Colonic mucosa (tissue), 4 donors: ENCODE results near the gene PSKH1. TPM values are rescaled to one million over a fixed set of nuclear protein-coding genes. Genes with fewer than 3 reads are reported as not detected.

Experiments
- DNase-seq: peaks from one replicate; pipeline ENCODE4 v3.0.0-alpha.2; 2020
- H3K27ac ChIP-seq: fragments of 200-600 bp; one replicate; pipeline ENCODE4 v1.8.0; 2021
- H3K27me3 ChIP-seq: fragments of 200-600 bp; one replicate; pipeline ENCODE4 v1.8.0; 2021
- H3K36me3 ChIP-seq: fragments of 200-600 bp; one replicate; pipeline ENCODE4 v1.8.0; 2021
- H3K4me1 ChIP-seq: fragments of 200-600 bp; one replicate; pipeline ENCODE4 v1.8.0; 2021; ENCODE audit warnings: mild to moderate bottlenecking
- H3K4me3 ChIP-seq: fragments of 200-600 bp; one replicate; pipeline ENCODE4 v1.8.0; 2021
- H3K9ac ChIP-seq, 2 donors: one replicate each; pipeline ENCODE4 v1.7.0; 2013; ENCODE audit warnings: control low read depth in 2 of 2, low read depth in 2 of 2, low read length in 2 of 2
- H3K9me3 ChIP-seq: fragments of 200-600 bp; one replicate; pipeline ENCODE4 v1.8.0; 2021
- CTCF ChIP-seq: fragments of 200-600 bp; IDR thresholded peaks from one replicate; pipeline ENCODE4 v1.8.0; 2022; ENCODE audit warnings: antibody characterized with exemption, mild to moderate bottlenecking
- intact Hi-C: fragments of 100-400 bp; cut with DNase I; formaldehyde crosslinking; loops from one replicate; pipeline ENCODE4 v1.14.1; 2022
- total RNA-seq, 2 donors: library from RNA; stranded (reverse); fragmentation: NEBNext Ultra II Directional in 1 of 2; extraction: Animal tissue kit (Norgen Biotek cat#: 25700) in 1 of 2; gene quantifications; one replicate each; pipeline ENCODE4 v1.2.1, GENCODE V29; 2021
- donor health status: healthy.
- donor health status: DM: no; HTN: no; CAD: no.
- donor health status: DM: no; HTN: no; CAD: no.

PSKH1 gene
- total RNA-seq, 2 donors from 2014 or later, result 24.5 to 34.7 TPM

- Histone ChIP-seq H3K4me3 (no peak overlapping the region), H3K9ac (no peak overlapping the region), H3K27me3 (no peaks in the 10 kb centered on the region), H3K27ac (no peak overlapping the region), H3K9me3 (no peaks in the 10 kb centered on the region), H3K4me1 (peaks cover 3% of the 10 kb centered on the region), H3K36me3 (peaks cover 4% of the 10 kb centered on the region)
- no peak for DNase-seq
- intact Hi-C loops, result no loop called here
- no peak for TF ChIP-seq CTCF
Measured at GRCh38 chr16:67941469-67942199, 48.6 kb downstream of the PSKH1 start.

GRCh38 chr16:67942200-67942509, 49.1 kb downstream of the PSKH1 start:
- Histone ChIP-seq H3K9ac (no peak overlapping the region), H3K27me3 (no peaks in the 10 kb centered on the region), H3K4me1 (peaks cover under 1% of the 10 kb centered on the region), H3K27ac (no peak overlapping the region), H3K9me3 (no peaks in the 10 kb centered on the region), H3K36me3 (peaks cover 4% of the 10 kb centered on the region), H3K4me3 (no peak overlapping the region)
- peak; percentile 54 for TF ChIP-seq CTCF
- no peak for DNase-seq
- intact Hi-C loops, result no loop called here

DNA sequence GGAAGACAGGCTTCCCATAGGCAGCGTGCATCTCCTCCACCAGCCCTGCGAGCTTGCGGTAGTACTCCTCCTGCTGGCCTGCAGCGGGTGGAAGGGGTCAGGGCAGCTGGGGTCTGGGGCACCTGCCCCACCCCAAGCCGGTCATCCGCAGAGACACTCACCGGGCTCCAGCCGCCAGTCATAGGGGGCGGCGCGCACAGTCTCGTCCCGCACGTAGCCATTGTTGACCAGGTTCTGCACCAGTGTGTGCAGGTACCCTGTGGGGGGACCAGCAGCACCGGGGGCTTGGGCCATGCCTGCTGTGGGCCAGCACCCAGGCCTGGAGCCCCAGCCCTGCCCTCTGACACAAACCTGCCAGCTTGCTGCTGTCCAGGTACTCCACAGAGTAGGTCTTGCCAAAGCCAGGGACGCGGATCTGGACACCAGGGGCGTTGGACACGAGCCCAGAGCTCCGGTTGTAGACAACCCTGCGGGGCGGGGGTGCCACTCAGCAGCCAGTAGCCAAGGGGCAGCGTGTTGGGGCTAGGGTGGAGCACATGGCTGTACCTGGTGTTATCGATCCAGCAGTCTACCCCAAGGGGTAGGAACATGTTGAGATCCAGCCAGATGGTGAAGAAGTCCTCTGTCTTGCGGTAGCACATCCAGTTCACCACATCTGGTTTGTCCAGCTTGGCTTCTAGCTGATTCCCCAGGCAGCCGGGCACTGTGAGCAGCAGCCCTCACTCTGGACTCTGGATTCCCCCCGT, 49.6 kb downstream of the PSKH1 start:
- TF ChIP-seq CTCF, result no peak
- Histone ChIP-seq H3K4me1 (no peaks in the 10 kb centered on the region), H3K9me3 (no peaks in the 10 kb centered on the region), H3K36me3 (peaks cover 4% of the 10 kb centered on the region), H3K27ac (no peak overlapping the region), H3K4me3 (no peak overlapping the region), H3K27me3 (no peaks in the 10 kb centered on the region), H3K9ac (no peak overlapping the region)
- no peak for DNase-seq
- intact Hi-C loops, result no loop called here

- no peak for TF ChIP-seq CTCF
- no peak for DNase-seq
- Histone ChIP-seq H3K9me3 (no peaks in the 10 kb centered on the region), H3K4me1 (no peaks in the 10 kb centered on the region), H3K4me3 (no peak overlapping the region), H3K36me3 (peaks cover 4% of the 10 kb centered on the region), H3K9ac (no peak overlapping the region), H3K27ac (peak overlapping the region; percentile 40), H3K27me3 (no peaks in the 10 kb centered on the region)
- intact Hi-C loops, result no loop called here
Measured at GRCh38 chr16:67943256-67943618, 50.2 kb downstream of the PSKH1 start.

DNA sequence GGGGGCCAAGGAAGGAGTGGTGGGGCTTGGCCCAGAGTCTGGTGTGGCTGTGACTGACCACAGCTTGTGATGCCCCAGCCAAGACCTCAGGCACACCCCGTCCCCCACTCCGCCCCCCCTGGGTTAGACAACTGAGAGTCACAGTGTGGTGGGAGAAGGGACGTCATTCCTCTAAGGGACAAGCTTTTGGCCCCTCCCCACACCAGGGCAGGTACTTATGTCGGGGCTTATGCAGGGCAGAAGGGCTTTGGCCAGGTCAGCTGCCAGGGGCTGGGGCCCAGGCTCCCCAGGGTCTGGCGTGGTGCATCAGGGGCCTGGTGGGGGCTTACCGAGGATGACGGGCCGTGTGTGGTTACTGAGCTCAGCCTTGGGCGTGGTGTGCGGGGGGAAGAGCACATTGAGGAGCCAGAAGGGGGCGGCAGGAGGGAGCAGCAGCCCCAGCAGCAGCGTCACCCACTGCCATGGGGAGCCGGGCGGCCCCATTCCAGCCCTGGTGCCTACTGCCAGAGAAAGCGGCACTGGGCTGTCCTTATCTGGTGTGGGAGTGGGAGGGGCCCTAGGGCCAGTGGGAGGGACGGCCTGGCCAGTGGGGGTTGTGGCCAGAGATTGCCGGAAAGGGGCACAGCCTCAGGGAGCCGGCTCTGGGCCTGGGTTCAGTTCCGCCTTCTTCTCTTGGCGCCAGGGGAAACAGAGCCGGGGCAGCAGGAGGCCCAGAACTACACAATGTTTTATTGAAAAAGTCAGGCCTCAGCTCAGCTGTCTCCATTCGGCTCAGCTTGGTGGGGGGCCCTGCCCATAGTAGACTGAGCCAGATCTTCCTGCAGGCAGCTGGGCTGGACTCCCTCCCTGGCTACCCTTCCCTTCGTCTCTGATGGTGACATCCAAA, 50.8 kb downstream of the PSKH1 start, which contains the start of gene LCAT:
Gene LCAT (minus strand): TSS at position 502 of the 886 bp plus-strand sequence. CDS start 19 bp downstream, at position 483.
- DNase-seq, result no peak
- no peaks in the 10 kb centered on the region for H3K27me3 ChIP-seq
- H3K4me3 ChIP-seq, result no peak within 1 kb of the TSS
- intact Hi-C loops, result no loop called here
- no peaks in the 10 kb centered on the region for H3K4me1 ChIP-seq
- no peaks in the 10 kb centered on the region for H3K9me3 ChIP-seq
- peaks cover 4% of the 10 kb centered on the region for H3K36me3 ChIP-seq
- peak within 1 kb of the TSS; percentile 40 for H3K27ac ChIP-seq
- peak within 1 kb of the TSS in 1 of 2 donors; percentile 24 for H3K9ac ChIP-seq
- TF ChIP-seq CTCF, result no peak
